Adrenal gland (tissue), 5 donors: Measurements from ENCODE around the gene CDH4.

Source experiments
- CTCF ChIP-seq, 6 experiments: fragments of 450-650 bp in 4 of 6; fragments of 200-600 bp in 2 of 6; sonication (generic) in 1 of 6; IDR thresholded peaks; 1 replicate in 5 of 6; 2 replicates in 1 of 6; pipeline versions ENCODE4 v1.5.1 to v1.8.0; 2016 to 2021; ENCODE audit warnings: antibody characterized with exemption in 6 of 6, mild to moderate bottlenecking in 2 of 6, moderate library complexity in 1 of 6
- POLR2A ChIP-seq, 2 donors: fragments of 450-650 bp; IDR thresholded peaks; one replicate each; pipeline ENCODE4 v1.6.1; 2017; ENCODE audit warnings: antibody characterized with exemption in 2 of 2, mild to moderate bottlenecking in 2 of 2, moderate library complexity in 1 of 2
- donor health status: DM: no; HTN: no; CAD: no.

- TF ChIP-seq CTCF (IDR thresholded peaks at IDR 0.05) = no peak
- TF ChIP-seq POLR2A (IDR thresholded peaks at IDR 0.05) = no peak
Observed at GRCh38 chr20:61849822-61850221, 597.8 kb downstream of the CDH4 start.
